ENCODE data around the gene RLBP1.

DNA sequence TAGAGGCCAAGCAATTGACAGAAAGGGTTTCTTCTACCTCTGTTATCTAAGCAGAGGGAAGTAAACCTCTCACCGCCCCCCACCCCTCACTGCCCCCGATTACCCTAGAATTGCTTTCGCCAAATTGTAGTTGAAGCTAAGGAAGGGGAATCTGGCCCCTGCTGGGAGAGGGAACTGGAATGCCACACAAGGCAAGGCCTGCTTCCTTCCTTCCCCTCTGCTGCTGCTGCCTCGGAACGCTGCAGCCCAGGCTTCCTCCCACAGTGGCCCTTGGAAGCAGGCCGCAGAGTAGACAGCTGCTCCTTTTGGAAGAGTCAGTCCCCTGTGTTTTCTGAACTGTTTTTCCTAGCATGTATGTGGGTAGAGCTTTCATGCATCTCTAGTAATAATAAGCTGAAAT, 21.6 kb downstream of the RLBP1 start:
- no peak for TF ChIP-seq POLR2A (IDR thresholded peaks at IDR 0.05)
- TF ChIP-seq CTCF (IDR thresholded peaks at IDR 0.05), result no peak
- TF ChIP-seq EP300 (IDR thresholded peaks at IDR 0.05), result no peak

Data from ovary (tissue), 3 donors.